ENCODE data around the gene LPIN3. TPM values are rescaled to one million over a fixed set of nuclear protein-coding genes. Genes with fewer than 3 reads are reported as not detected.

The LPIN3 gene
- total and polyA plus RNA-seq, 5 donors from 2014 or later = 0.10 to 0.35 TPM; not detected in 3

- Histone ChIP-seq H3K27ac (ENCODE audit: insufficient read depth, low read length, poor library complexity, severe bottlenecking) (no peak overlapping the region), H3K4me1 (ENCODE audit: control insufficient read depth, insufficient read depth, low read length, poor library complexity, severe bottlenecking) (peaks cover 6% of the 10 kb centered on the region), H3K27me3 (ENCODE audit: control insufficient read depth, insufficient read depth, low read length) (no peaks in the 10 kb centered on the region), H3K36me3 (ENCODE audit: control insufficient read depth, insufficient read depth, low read length) (no peaks in the 10 kb centered on the region), H3K4me3 (ENCODE audit: low read depth, low read length) (no peak overlapping the region), H3K9me3 (ENCODE audit: control insufficient read depth in 2 of 2, low read length in 2 of 2) (no peaks in the 10 kb centered on the region)
- ATAC-seq (ENCODE audit: low read depth in 2 of 2) (no peak), DNase-seq (no peak)
- no peaks in the 10 kb centered on the region for H3K9me3 Mint-ChIP-seq
- no peaks in the 10 kb centered on the region for H3K27me3 Mint-ChIP-seq
- H3K4me1 Mint-ChIP-seq = peaks cover 8 to 14% (median 11%) of the 10 kb centered on the region in 4 donors
- no peaks in the 10 kb centered on the region for H3K36me3 Mint-ChIP-seq
- H3K27ac Mint-ChIP-seq = peak overlapping the region in 1 of 3 donors; percentile 41
- H3K4me3 Mint-ChIP-seq = no peak overlapping the region
Measured at GRCh38 chr20:41327178-41327577, 13.4 kb upstream of the LPIN3 start.

DNA sequence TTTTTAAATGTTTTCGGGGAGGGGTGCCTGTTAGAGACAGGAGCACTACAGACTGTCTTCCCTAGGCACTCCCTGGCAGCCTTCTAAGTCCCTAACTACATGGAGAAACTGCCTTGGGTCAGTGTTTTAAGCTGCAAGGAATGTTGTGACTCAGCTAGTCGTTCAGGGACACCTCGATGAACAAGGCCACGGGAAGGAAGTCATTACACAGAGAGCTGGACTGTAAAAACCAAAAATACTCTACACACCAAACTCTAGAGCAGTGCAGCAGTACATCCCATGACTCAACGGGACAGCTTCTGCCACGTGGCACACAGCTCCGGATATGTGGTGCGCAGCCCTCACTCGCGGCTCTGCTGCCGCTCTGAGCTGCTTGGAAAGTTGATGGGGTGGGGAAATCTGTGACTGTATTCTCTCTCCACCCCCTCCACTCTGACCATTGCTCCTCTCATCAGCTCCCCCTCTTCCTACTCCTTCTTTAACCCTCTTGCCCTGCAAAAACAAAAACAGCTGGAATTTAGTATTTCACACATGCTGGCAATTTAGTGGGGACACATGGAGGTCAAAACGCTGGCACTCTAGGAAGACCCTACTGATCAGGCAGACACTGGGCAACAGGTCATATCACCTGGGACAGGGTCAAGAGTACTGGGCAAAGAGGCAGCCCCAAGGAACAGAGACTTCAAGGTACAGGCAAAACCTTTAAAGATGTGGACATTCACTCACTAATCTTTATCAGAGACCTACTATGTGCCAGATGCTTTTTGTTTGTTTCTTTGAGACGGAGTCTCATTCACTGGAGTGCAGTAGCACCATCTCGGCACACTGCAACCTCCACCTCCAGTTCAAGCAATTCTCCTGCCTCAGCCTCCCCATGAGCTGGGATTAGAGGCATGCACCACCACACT lies 10.9 kb upstream of the LPIN3 start:
- Histone ChIP-seq H3K4me1 (ENCODE audit: control insufficient read depth, insufficient read depth, low read length, poor library complexity, severe bottlenecking) (peaks cover 6% of the 10 kb centered on the region), H3K27me3 (ENCODE audit: control insufficient read depth, insufficient read depth, low read length) (no peaks in the 10 kb centered on the region), H3K27ac (ENCODE audit: insufficient read depth, low read length, poor library complexity, severe bottlenecking) (no peak overlapping the region), H3K9me3 (ENCODE audit: control insufficient read depth in 2 of 2, low read length in 2 of 2) (no peaks in the 10 kb centered on the region), H3K4me3 (ENCODE audit: low read depth, low read length) (no peak overlapping the region), H3K36me3 (ENCODE audit: control insufficient read depth, insufficient read depth, low read length) (no peaks in the 10 kb centered on the region)
- Mint-ChIP-seq H3K4me1 (peaks cover 8 to 14% (median 11%) of the 10 kb centered on the region in 4 donors), H3K27ac (peak overlapping the region; percentile 33 to 81 (median 72)), H3K27me3 (no peaks in the 10 kb centered on the region), H3K4me3 (peak overlapping the region in 2 of 4 donors; percentile 28 to 52), H3K36me3 (no peaks in the 10 kb centered on the region), H3K9me3 (no peaks in the 10 kb centered on the region)
- DNase-seq = peak in 2 of 3 donors; percentile 44 to 75
- peak; percentile 99 to 100 for ATAC-seq (ENCODE audit: low read depth in 2 of 2)

DNA sequence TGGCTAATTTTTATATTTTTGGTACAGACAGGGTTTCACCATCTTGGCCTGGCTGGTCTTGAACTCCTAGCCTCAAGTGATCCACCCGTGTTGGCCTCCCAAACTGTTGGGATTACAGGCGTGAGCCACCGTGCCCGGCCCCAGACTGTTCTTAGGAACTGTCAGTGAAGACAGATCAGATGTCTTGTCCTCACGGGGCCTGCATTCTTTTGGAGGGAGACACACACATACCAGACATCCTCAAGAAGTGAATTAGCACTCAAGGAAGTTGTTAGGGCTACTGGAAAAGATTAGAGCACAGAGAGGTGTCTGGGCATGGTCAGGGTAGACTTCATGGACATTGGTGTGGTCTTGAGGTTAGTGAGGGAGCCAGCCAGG lies 10.3 kb upstream of the LPIN3 start:
- H3K36me3 Mint-ChIP-seq = no peaks in the 10 kb centered on the region
- Histone ChIP-seq H3K4me3 (ENCODE audit: low read depth, low read length) (no peak overlapping the region), H3K9me3 (ENCODE audit: control insufficient read depth in 2 of 2, low read length in 2 of 2) (no peaks in the 10 kb centered on the region), H3K27me3 (ENCODE audit: control insufficient read depth, insufficient read depth, low read length) (no peaks in the 10 kb centered on the region), H3K27ac (ENCODE audit: insufficient read depth, low read length, poor library complexity, severe bottlenecking) (no peak overlapping the region), H3K36me3 (ENCODE audit: control insufficient read depth, insufficient read depth, low read length) (no peaks in the 10 kb centered on the region), H3K4me1 (ENCODE audit: control insufficient read depth, insufficient read depth, low read length, poor library complexity, severe bottlenecking) (peaks cover 6% of the 10 kb centered on the region)
- peak overlapping the region in 1 of 3 donors; percentile 81 for H3K27ac Mint-ChIP-seq
- no peaks in the 10 kb centered on the region for H3K9me3 Mint-ChIP-seq
- no peak overlapping the region for H3K4me3 Mint-ChIP-seq
- H3K4me1 Mint-ChIP-seq = peaks cover 8 to 14% (median 11%) of the 10 kb centered on the region in 4 donors
- DNase-seq = no peak
- H3K27me3 Mint-ChIP-seq = no peaks in the 10 kb centered on the region
- no peak for ATAC-seq (ENCODE audit: low read depth in 2 of 2)

GRCh38 chr20:41330941-41331340 lies 9.7 kb upstream of the LPIN3 start:
- Mint-ChIP-seq H3K36me3 (no peaks in the 10 kb centered on the region), H3K4me3 (no peak overlapping the region), H3K27ac (peak overlapping the region in 1 of 3 donors; percentile 73), H3K9me3 (no peaks in the 10 kb centered on the region), H3K4me1 (peaks cover 8 to 14% (median 11%) of the 10 kb centered on the region in 4 donors), H3K27me3 (no peaks in the 10 kb centered on the region)
- Histone ChIP-seq H3K9me3 (ENCODE audit: control insufficient read depth in 2 of 2, low read length in 2 of 2) (no peaks in the 10 kb centered on the region), H3K27me3 (ENCODE audit: control insufficient read depth, insufficient read depth, low read length) (no peaks in the 10 kb centered on the region), H3K4me1 (ENCODE audit: control insufficient read depth, insufficient read depth, low read length, poor library complexity, severe bottlenecking) (peaks cover 6% of the 10 kb centered on the region), H3K36me3 (ENCODE audit: control insufficient read depth, insufficient read depth, low read length) (no peaks in the 10 kb centered on the region), H3K4me3 (ENCODE audit: low read depth, low read length) (no peak overlapping the region), H3K27ac (ENCODE audit: insufficient read depth, low read length, poor library complexity, severe bottlenecking) (no peak overlapping the region)
- DNase-seq (no peak), ATAC-seq (ENCODE audit: low read depth in 2 of 2) (no peak)

GRCh38 chr20:41331731-41332130 lies 8.9 kb upstream of the LPIN3 start:
- Histone ChIP-seq H3K36me3 (ENCODE audit: control insufficient read depth, insufficient read depth, low read length) (no peaks in the 10 kb centered on the region), H3K27me3 (ENCODE audit: control insufficient read depth, insufficient read depth, low read length) (no peaks in the 10 kb centered on the region), H3K27ac (ENCODE audit: insufficient read depth, low read length, poor library complexity, severe bottlenecking) (no peak overlapping the region), H3K9me3 (ENCODE audit: control insufficient read depth in 2 of 2, low read length in 2 of 2) (no peaks in the 10 kb centered on the region), H3K4me3 (ENCODE audit: low read depth, low read length) (no peak overlapping the region), H3K4me1 (ENCODE audit: control insufficient read depth, insufficient read depth, low read length, poor library complexity, severe bottlenecking) (peaks cover 6% of the 10 kb centered on the region)
- H3K36me3 Mint-ChIP-seq = no peaks in the 10 kb centered on the region
- H3K9me3 Mint-ChIP-seq = no peaks in the 10 kb centered on the region
- no peaks in the 10 kb centered on the region for H3K27me3 Mint-ChIP-seq
- peaks cover 8 to 14% (median 11%) of the 10 kb centered on the region in 4 donors for H3K4me1 Mint-ChIP-seq
- H3K27ac Mint-ChIP-seq = no peak overlapping the region
- DNase-seq = no peak
- no peak for ATAC-seq (ENCODE audit: low read depth in 2 of 2)
- no peak overlapping the region for H3K4me3 Mint-ChIP-seq

DNA sequence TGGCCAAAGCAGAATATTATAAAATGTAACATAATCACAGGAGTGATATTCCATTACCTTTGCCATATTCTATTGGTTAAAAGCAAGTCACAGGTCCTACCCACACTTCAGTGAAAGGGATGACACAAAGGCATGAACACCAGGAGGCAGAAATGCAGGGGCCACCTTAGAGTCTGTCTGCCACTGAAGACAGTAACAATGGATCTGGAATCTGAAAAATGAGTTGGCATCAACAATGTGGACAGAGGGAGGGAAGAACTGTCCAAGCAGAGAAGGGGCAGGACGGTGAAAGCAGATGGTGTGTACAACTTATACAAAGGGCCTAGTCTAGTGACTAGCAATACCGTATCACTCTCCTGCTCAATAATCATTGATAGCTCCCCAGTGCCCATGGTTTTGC lies 6.6 kb upstream of the LPIN3 start:
- Mint-ChIP-seq H3K27ac (peak overlapping the region in 1 of 3 donors; percentile 30), H3K9me3 (no peaks in the 10 kb centered on the region), H3K4me3 (no peak overlapping the region), H3K36me3 (no peaks in the 10 kb centered on the region), H3K4me1 (peaks cover 5 to 11% (median 8%) of the 10 kb centered on the region in 4 donors), H3K27me3 (no peaks in the 10 kb centered on the region)
- no peak for ATAC-seq (ENCODE audit: low read depth in 2 of 2)
- peaks cover 1% of the 10 kb centered on the region for H3K27me3 ChIP-seq (ENCODE audit: control insufficient read depth, insufficient read depth, low read length)
- no peak overlapping the region for H3K4me3 ChIP-seq (ENCODE audit: low read depth, low read length)
- H3K4me1 ChIP-seq (ENCODE audit: control insufficient read depth, insufficient read depth, low read length, poor library complexity, severe bottlenecking) = peaks cover 6% of the 10 kb centered on the region
- no peaks in the 10 kb centered on the region for H3K9me3 ChIP-seq (ENCODE audit: control insufficient read depth in 2 of 2, low read length in 2 of 2)
- DNase-seq = no peak
- H3K36me3 ChIP-seq (ENCODE audit: control insufficient read depth, insufficient read depth, low read length) = no peaks in the 10 kb centered on the region
- H3K27ac ChIP-seq (ENCODE audit: insufficient read depth, low read length, poor library complexity, severe bottlenecking) = no peak overlapping the region

- H3K4me3 ChIP-seq (ENCODE audit: low read depth, low read length) = no peak overlapping the region
- peaks cover 0 to 9% (median 4%) of the 10 kb centered on the region in 4 donors for H3K4me1 Mint-ChIP-seq
- peaks cover 2% of the 10 kb centered on the region for H3K4me1 ChIP-seq (ENCODE audit: control insufficient read depth, insufficient read depth, low read length, poor library complexity, severe bottlenecking)
- no peaks in the 10 kb centered on the region for H3K36me3 Mint-ChIP-seq
- peaks cover 1% of the 10 kb centered on the region for H3K27me3 ChIP-seq (ENCODE audit: control insufficient read depth, insufficient read depth, low read length)
- H3K9me3 ChIP-seq (ENCODE audit: control insufficient read depth in 2 of 2, low read length in 2 of 2) = no peaks in the 10 kb centered on the region
- H3K9me3 Mint-ChIP-seq = no peaks in the 10 kb centered on the region
- H3K4me3 Mint-ChIP-seq = no peak overlapping the region
- no peaks in the 10 kb centered on the region for H3K36me3 ChIP-seq (ENCODE audit: control insufficient read depth, insufficient read depth, low read length)
- H3K27ac Mint-ChIP-seq = peak overlapping the region in 1 of 3 donors; percentile 30
- no peak for ATAC-seq (ENCODE audit: low read depth in 2 of 2)
- no peak overlapping the region for H3K27ac ChIP-seq (ENCODE audit: insufficient read depth, low read length, poor library complexity, severe bottlenecking)
- no peak for DNase-seq
- H3K27me3 Mint-ChIP-seq = peaks cover 5% of the 10 kb centered on the region
Measured at GRCh38 chr20:41334443-41335421, 5.9 kb upstream of the LPIN3 start.
